Effector memory CD8-positive, alpha-beta T cell (primary cell): Measurements from ENCODE around the gene RAB6B.
"Not testable (repeated sequence)": the region's sequence is repeated elsewhere in the genome, so short reads cannot be mapped to it uniquely, and the experiment has no call there.

Experiments used
- ATAC-seq: fragments of 150-1000 bp; cut with Tn5 transposase; replicated peaks from 2 replicates; pipeline ENCODE4 v1.10.0; 2021; ENCODE audit warnings: mild to moderate bottlenecking, moderate library complexity
- DNase-seq, 3 experiments: peaks; one replicate each; pipeline ENCODE4 v3.0.0; 2021
- H3K27ac Mint-ChIP-seq, 2 donors: one replicate each; pipeline ENCODE4 v1.8.0; 2022; ENCODE audit warnings: mild to moderate bottlenecking in 2 of 2, mixed read lengths in 2 of 2, moderate library complexity in 2 of 2
- H3K27me3 Mint-ChIP-seq, 2 donors: one replicate each; pipeline ENCODE4 v1.8.0; 2022; ENCODE audit warnings: mixed read lengths in 2 of 2
- H3K36me3 Mint-ChIP-seq: one replicate; pipeline ENCODE4 v1.8.0; 2022; ENCODE audit warnings: mild to moderate bottlenecking, moderate library complexity, mixed read lengths; ENCODE audit not compliant: insufficient read depth
- H3K4me1 Mint-ChIP-seq, 2 donors: one replicate each; pipeline ENCODE4 v1.8.0; 2022; ENCODE audit warnings: low read depth in 2 of 2, mixed read lengths in 2 of 2
- H3K4me3 Mint-ChIP-seq, 2 donors: one replicate each; pipeline ENCODE4 v1.8.0; 2022; ENCODE audit warnings: mild to moderate bottlenecking in 2 of 2, mixed read lengths in 2 of 2, moderate library complexity in 2 of 2
- H3K9me3 Mint-ChIP-seq, 2 donors: one replicate each; pipeline ENCODE4 v1.8.0; 2022; ENCODE audit warnings: mixed read lengths in 2 of 2

The RAB6B gene

GRCh38 chr3:133797396-133798105 lies 98.1 kb downstream of the RAB6B start:
- Mint-ChIP-seq H3K4me1 (no peaks in the 10 kb centered on the region), H3K36me3 (no peaks in the 10 kb centered on the region), H3K9me3 (peaks cover 0 to 4% of the 10 kb centered on the region in 2 donors), H3K4me3 (no peak overlapping the region), H3K27ac (no peak overlapping the region), H3K27me3 (peaks cover 19 to 54% of the 10 kb centered on the region in 2 donors)
- no peak for ATAC-seq
- DNase-seq: no peak

GRCh38 chr3:133792171-133792763 lies 103.4 kb downstream of the RAB6B start:
- H3K4me1 Mint-ChIP-seq: no peaks in the 10 kb centered on the region
- H3K9me3 Mint-ChIP-seq: peaks cover 0 to 4% of the 10 kb centered on the region in 2 donors
- no peak overlapping the region for H3K27ac Mint-ChIP-seq
- peaks cover 17 to 50% of the 10 kb centered on the region in 2 donors for H3K27me3 Mint-ChIP-seq
- no peak overlapping the region for H3K4me3 Mint-ChIP-seq
- DNase-seq (no peak), ATAC-seq (no peak)
- H3K36me3 Mint-ChIP-seq: no peaks in the 10 kb centered on the region

GRCh38 chr3:133788024-133788423 lies 107.7 kb downstream of the RAB6B start:
- Mint-ChIP-seq H3K9me3 (peaks cover 0 to 3% of the 10 kb centered on the region in 2 donors), H3K4me3 (no peak overlapping the region), H3K27ac (no peak overlapping the region), H3K36me3 (no peaks in the 10 kb centered on the region), H3K4me1 (no peaks in the 10 kb centered on the region), H3K27me3 (peaks cover 11 to 37% of the 10 kb centered on the region in 2 donors)
- DNase-seq (no peak), ATAC-seq (no peak)

- no peak overlapping the region for H3K4me3 Mint-ChIP-seq
- ATAC-seq (no peak), DNase-seq (no peak)
- H3K27ac Mint-ChIP-seq: no peak overlapping the region
- no peaks in the 10 kb centered on the region for H3K36me3 Mint-ChIP-seq
- no peaks in the 10 kb centered on the region for H3K9me3 Mint-ChIP-seq
- H3K4me1 Mint-ChIP-seq: no peaks in the 10 kb centered on the region
- peaks cover 27 to 44% of the 10 kb centered on the region in 2 donors for H3K27me3 Mint-ChIP-seq
Observed at GRCh38 chr3:133783762-133784161, 111.9 kb downstream of the RAB6B start.

- no peaks in the 10 kb centered on the region for H3K36me3 Mint-ChIP-seq
- no peak for ATAC-seq
- DNase-seq: no peak
- H3K27ac Mint-ChIP-seq: no peak overlapping the region
- H3K27me3 Mint-ChIP-seq: peaks cover 24 to 46% of the 10 kb centered on the region in 2 donors
- no peaks in the 10 kb centered on the region for H3K4me1 Mint-ChIP-seq
- no peak overlapping the region for H3K4me3 Mint-ChIP-seq
- no peaks in the 10 kb centered on the region for H3K9me3 Mint-ChIP-seq
Observed at GRCh38 chr3:133782454-133782853, 113.2 kb downstream of the RAB6B start.

GRCh38 chr3:133781570-133781969 lies 114.1 kb downstream of the RAB6B start:
- Mint-ChIP-seq H3K27ac (no peak overlapping the region), H3K9me3 (no peaks in the 10 kb centered on the region), H3K27me3 (peaks cover 24 to 46% of the 10 kb centered on the region in 2 donors), H3K36me3 (no peaks in the 10 kb centered on the region), H3K4me3 (no peak overlapping the region), H3K4me1 (no peaks in the 10 kb centered on the region)
- ATAC-seq (no peak), DNase-seq (no peak)

GRCh38 chr3:133780756-133781155 lies 114.9 kb downstream of the RAB6B start:
- not testable (repeated sequence) for H3K36me3 Mint-ChIP-seq, H3K27ac Mint-ChIP-seq

GRCh38 chr3:133779626-133780203 lies 116.0 kb downstream of the RAB6B start:
- Mint-ChIP-seq H3K27me3 (peaks cover 34 to 64% of the 10 kb centered on the region in 2 donors), H3K4me1 (no peaks in the 10 kb centered on the region), H3K9me3 (no peaks in the 10 kb centered on the region), H3K27ac (no peak overlapping the region), H3K36me3 (no peaks in the 10 kb centered on the region), H3K4me3 (no peak overlapping the region)
- DNase-seq (no peak), ATAC-seq (no peak)

More at GRCh38 chr3:133780756-133781155, 114.9 kb downstream of the RAB6B start:
- peaks cover 27 to 53% of the 10 kb centered on the region in 2 donors for H3K27me3 Mint-ChIP-seq
- not testable (repeated sequence) for H3K9me3 Mint-ChIP-seq, ATAC-seq, DNase-seq, H3K4me3 Mint-ChIP-seq, H3K4me1 Mint-ChIP-seq

- DNase-seq (no peak), ATAC-seq (no peak)
- H3K27me3 Mint-ChIP-seq: peaks cover 46 to 78% of the 10 kb centered on the region in 2 donors
- no peak overlapping the region for H3K4me3 Mint-ChIP-seq
- no peak overlapping the region for H3K27ac Mint-ChIP-seq
- H3K36me3 Mint-ChIP-seq: no peaks in the 10 kb centered on the region
- no peaks in the 10 kb centered on the region for H3K4me1 Mint-ChIP-seq
- no peaks in the 10 kb centered on the region for H3K9me3 Mint-ChIP-seq
Observed at GRCh38 chr3:133777807-133778568, 117.7 kb downstream of the RAB6B start.

GRCh38 chr3:133776794-133777438 lies 118.8 kb downstream of the RAB6B start:
- DNase-seq (no peak), ATAC-seq (no peak)
- H3K27me3 Mint-ChIP-seq: peaks cover 52 to 71% of the 10 kb centered on the region in 2 donors
- H3K27ac Mint-ChIP-seq: no peak overlapping the region
- H3K4me3 Mint-ChIP-seq: no peak overlapping the region
- H3K4me1 Mint-ChIP-seq: no peaks in the 10 kb centered on the region
- H3K36me3 Mint-ChIP-seq: no peaks in the 10 kb centered on the region
- no peaks in the 10 kb centered on the region for H3K9me3 Mint-ChIP-seq

- ATAC-seq: no peak
- Mint-ChIP-seq H3K4me1 (no peaks in the 10 kb centered on the region), H3K27ac (no peak overlapping the region), H3K27me3 (peaks cover 49 to 71% of the 10 kb centered on the region in 2 donors), H3K4me3 (no peak overlapping the region), H3K9me3 (no peaks in the 10 kb centered on the region), H3K36me3 (no peaks in the 10 kb centered on the region)
- no peak for DNase-seq
Observed at GRCh38 chr3:133775835-133776234, 119.8 kb downstream of the RAB6B start.

- DNase-seq (no peak), ATAC-seq (no peak)
- Mint-ChIP-seq H3K27me3 (peaks cover 48 to 68% of the 10 kb centered on the region in 2 donors), H3K9me3 (no peaks in the 10 kb centered on the region), H3K4me3 (no peak overlapping the region), H3K36me3 (no peaks in the 10 kb centered on the region), H3K4me1 (no peaks in the 10 kb centered on the region), H3K27ac (no peak overlapping the region)
Observed at GRCh38 chr3:133775309-133775708, 120.4 kb downstream of the RAB6B start.
